ENCODE results near the gene OR6B1.

DNA sequence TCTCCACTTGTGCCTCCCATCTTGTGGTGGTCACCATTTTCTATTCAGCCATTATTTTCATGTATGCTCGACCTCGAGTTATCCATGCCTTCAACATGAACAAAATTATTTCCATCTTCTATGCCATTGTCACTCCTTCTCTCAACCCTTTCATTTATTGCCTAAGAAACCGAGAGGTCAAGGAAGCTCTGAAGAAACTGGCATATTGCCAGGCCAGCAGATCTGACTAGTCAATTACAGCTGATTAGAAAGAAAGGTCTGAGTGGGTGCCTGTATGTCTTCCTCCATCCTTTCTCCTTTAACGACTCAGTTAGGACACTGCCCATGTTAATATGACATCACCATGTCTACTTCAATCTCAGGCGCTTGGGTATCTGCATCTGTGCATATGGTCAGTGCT, 4.6 kb downstream of the OR6B1 start:
- TF ChIP-seq, protein P1, sequence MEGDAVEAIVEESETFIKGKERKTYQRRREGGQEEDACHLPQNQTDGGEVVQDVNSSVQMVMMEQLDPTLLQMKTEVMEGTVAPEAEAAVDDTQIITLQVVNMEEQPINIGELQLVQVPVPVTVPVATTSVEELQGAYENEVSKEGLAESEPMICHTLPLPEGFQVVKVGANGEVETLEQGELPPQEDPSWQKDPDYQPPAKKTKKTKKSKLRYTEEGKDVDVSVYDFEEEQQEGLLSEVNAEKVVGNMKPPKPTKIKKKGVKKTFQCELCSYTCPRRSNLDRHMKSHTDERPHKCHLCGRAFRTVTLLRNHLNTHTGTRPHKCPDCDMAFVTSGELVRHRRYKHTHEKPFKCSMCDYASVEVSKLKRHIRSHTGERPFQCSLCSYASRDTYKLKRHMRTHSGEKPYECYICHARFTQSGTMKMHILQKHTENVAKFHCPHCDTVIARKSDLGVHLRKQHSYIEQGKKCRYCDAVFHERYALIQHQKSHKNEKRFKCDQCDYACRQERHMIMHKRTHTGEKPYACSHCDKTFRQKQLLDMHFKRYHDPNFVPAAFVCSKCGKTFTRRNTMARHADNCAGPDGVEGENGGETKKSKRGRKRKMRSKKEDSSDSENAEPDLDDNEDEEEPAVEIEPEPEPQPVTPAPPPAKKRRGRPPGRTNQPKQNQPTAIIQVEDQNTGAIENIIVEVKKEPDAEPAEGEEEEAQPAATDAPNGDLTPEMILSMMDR (IDR thresholded peaks at IDR 0.05), result no peak
- no peak for TF ChIP-seq POLR2A (IDR thresholded peaks at IDR 0.05)
